Thoracic aorta (tissue), 2 donors: ENCODE data around the gene SPEM3. TPM values are rescaled to one million over a fixed set of nuclear protein-coding genes. Genes with fewer than 3 reads are reported as not detected.

Experiments
- ATAC-seq: fragments of 150-250 bp; one replicate; pipeline ENCODE4 v1.8.0; 2017; ENCODE audit warnings: low read depth; ENCODE audit not compliant: insufficient number of reproducible peaks, low FRiP score
- DNase-seq: peaks from one replicate; pipeline ENCODE4 v3.0.0-alpha.2; 2020; ENCODE audit warnings: low spot score
- H3K27ac ChIP-seq, 2 donors: fragments of 200-600 bp; sonication (generic); 1 replicate in 1 of 2; 2 replicates in 1 of 2; pipeline ENCODE4 v1.5.1; 2016; ENCODE audit warnings: mild to moderate bottlenecking in 2 of 2, moderate library complexity in 2 of 2
- H3K27me3 ChIP-seq: fragments of 200-600 bp; sonication (generic); replicated peaks from 2 replicates; pipeline ENCODE4 v1.6.0; 2016; ENCODE audit warnings: mild to moderate bottlenecking; ENCODE audit not compliant: insufficient read depth
- H3K36me3 ChIP-seq: fragments of 200-600 bp; sonication (generic); one replicate; pipeline ENCODE4 v1.5.1; 2016
- H3K4me1 ChIP-seq, 2 donors: fragments of 200-600 bp; sonication (generic); 1 replicate in 1 of 2; 2 replicates in 1 of 2; pipeline versions ENCODE4 v1.5.1 to v1.6.0; 2016; ENCODE audit warnings: low read depth in 2 of 2, mild to moderate bottlenecking in 1 of 2; ENCODE audit not compliant: control insufficient read depth in 1 of 2
- H3K4me3 ChIP-seq: fragments of 200-600 bp; sonication (generic); 2 replicates; pipeline ENCODE4 v1.5.1; 2016; ENCODE audit warnings: mild to moderate bottlenecking
- H3K9me3 ChIP-seq: fragments of 200-600 bp; sonication (generic); 2 replicates; pipeline ENCODE4 v1.5.1; 2016
- total RNA-seq, 2 donors: library from RNA; depleted of rRNA; stranded (reverse); fragments of >200 nt; gene quantifications; one replicate each; pipeline versions ENCODE4 v1.1.0 to v1.2.3, GENCODE V29; 2016
- TF ChIP-seq, protein P1 (sequence below): fragments of 200-600 bp; sonication (generic); IDR thresholded peaks from one replicate; pipeline ENCODE4 v1.5.1; 2019; ENCODE audit warnings: antibody characterized with exemption

The SPEM3 gene
- total RNA-seq, 2 donors from 2014 or later, result not detected

DNA sequence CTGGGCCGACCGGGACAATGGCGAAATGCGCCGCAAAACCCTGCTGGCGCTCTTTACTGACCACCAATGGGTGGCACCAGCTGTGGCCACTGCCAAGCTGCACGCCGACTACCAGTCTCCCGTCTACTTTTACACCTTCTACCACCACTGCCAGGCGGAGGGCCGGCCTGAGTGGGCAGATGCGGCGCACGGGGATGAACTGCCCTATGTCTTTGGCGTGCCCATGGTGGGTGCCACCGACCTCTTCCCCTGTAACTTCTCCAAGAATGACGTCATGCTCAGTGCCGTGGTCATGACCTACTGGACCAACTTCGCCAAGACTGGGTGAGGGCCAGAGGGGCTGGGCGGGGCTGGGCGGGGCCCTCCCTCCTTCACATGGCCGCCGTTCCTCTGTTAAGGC, 12.9 kb upstream of the SPEM3 start:
- H3K9me3 ChIP-seq, result no peaks in the 10 kb centered on the region
- no peak overlapping the region for H3K4me3 ChIP-seq
- no peaks in the 10 kb centered on the region for H3K36me3 ChIP-seq
- TF ChIP-seq, protein P1, sequence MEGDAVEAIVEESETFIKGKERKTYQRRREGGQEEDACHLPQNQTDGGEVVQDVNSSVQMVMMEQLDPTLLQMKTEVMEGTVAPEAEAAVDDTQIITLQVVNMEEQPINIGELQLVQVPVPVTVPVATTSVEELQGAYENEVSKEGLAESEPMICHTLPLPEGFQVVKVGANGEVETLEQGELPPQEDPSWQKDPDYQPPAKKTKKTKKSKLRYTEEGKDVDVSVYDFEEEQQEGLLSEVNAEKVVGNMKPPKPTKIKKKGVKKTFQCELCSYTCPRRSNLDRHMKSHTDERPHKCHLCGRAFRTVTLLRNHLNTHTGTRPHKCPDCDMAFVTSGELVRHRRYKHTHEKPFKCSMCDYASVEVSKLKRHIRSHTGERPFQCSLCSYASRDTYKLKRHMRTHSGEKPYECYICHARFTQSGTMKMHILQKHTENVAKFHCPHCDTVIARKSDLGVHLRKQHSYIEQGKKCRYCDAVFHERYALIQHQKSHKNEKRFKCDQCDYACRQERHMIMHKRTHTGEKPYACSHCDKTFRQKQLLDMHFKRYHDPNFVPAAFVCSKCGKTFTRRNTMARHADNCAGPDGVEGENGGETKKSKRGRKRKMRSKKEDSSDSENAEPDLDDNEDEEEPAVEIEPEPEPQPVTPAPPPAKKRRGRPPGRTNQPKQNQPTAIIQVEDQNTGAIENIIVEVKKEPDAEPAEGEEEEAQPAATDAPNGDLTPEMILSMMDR, result no peak
- ATAC-seq (no peak), DNase-seq (no peak)
- H3K4me1 ChIP-seq, result no peaks in the 10 kb centered on the region
- no peak overlapping the region for H3K27ac ChIP-seq
- no peaks in the 10 kb centered on the region for H3K27me3 ChIP-seq

GRCh38 chr17:7416323-7416722, 12.3 kb upstream of the SPEM3 start:
- no peaks in the 10 kb centered on the region for H3K9me3 ChIP-seq
- ATAC-seq, result no peak

DNA sequence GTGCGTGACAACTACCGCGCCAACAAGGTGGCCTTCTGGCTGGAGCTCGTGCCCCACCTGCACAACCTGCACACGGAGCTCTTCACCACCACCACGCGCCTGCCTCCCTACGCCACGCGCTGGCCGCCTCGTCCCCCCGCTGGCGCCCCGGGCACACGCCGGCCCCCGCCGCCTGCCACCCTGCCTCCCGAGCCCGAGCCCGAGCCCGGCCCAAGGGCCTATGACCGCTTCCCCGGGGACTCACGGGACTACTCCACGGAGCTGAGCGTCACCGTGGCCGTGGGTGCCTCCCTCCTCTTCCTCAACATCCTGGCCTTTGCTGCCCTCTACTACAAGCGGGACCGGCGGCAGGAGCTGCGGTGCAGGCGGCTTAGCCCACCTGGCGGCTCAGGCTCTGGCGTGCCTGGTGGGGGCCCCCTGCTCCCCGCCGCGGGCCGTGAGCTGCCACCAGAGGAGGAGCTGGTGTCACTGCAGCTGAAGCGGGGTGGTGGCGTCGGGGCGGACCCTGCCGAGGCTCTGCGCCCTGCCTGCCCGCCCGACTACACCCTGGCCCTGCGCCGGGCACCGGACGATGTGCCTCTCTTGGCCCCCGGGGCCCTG, 11.5 kb upstream of the SPEM3 start:
- no peaks in the 10 kb centered on the region for H3K27me3 ChIP-seq
- ATAC-seq, result no peak
- H3K36me3 ChIP-seq, result no peaks in the 10 kb centered on the region
- no peak overlapping the region for H3K27ac ChIP-seq
- no peaks in the 10 kb centered on the region for H3K9me3 ChIP-seq
- no peak overlapping the region for H3K4me3 ChIP-seq
- TF ChIP-seq, protein P1, result no peak
- H3K4me1 ChIP-seq, result no peaks in the 10 kb centered on the region
- DNase-seq, result no peak

More at GRCh38 chr17:7416323-7416722, 12.3 kb upstream of the SPEM3 start:
- H3K4me1 ChIP-seq, result no peaks in the 10 kb centered on the region
- DNase-seq, result no peak
- H3K36me3 ChIP-seq, result no peaks in the 10 kb centered on the region
- H3K4me3 ChIP-seq, result no peak overlapping the region
- no peak overlapping the region for H3K27ac ChIP-seq
- TF ChIP-seq, protein P1, result no peak
- H3K27me3 ChIP-seq, result no peaks in the 10 kb centered on the region

- H3K27ac ChIP-seq, result no peak overlapping the region
- no peaks in the 10 kb centered on the region for H3K27me3 ChIP-seq
- no peak overlapping the region for H3K4me3 ChIP-seq
- H3K36me3 ChIP-seq, result no peaks in the 10 kb centered on the region
- DNase-seq, result no peak
- TF ChIP-seq, protein P1, result no peak
- no peak for ATAC-seq
- no peaks in the 10 kb centered on the region for H3K4me1 ChIP-seq
- H3K9me3 ChIP-seq, result no peaks in the 10 kb centered on the region
Observed at GRCh38 chr17:7418472-7419152, 10.0 kb upstream of the SPEM3 start.

- Histone ChIP-seq H3K4me1 (no peaks in the 10 kb centered on the region), H3K36me3 (no peaks in the 10 kb centered on the region), H3K27ac (no peak within 1 kb of the TSS), H3K27me3 (no peaks in the 10 kb centered on the region), H3K4me3 (no peak within 1 kb of the TSS), H3K9me3 (no peaks in the 10 kb centered on the region)
- DNase-seq (no peak), ATAC-seq (no peak)
- TF ChIP-seq, protein P1, result no peak
Observed at GRCh38 chr17:7419819-7420610, 8.6 kb upstream of the SPEM3 start, which contains the start of gene SPEM1. Gene SPEM1, plus strand, starts transcription at chr17:7420324. Its CDS starts 61 bp downstream, at chr17:7420385.
